MM.1S (cell line): ENCODE measurements around the gene ARMC10.

Source experiments
- DNase-seq: peaks from one replicate; pipeline ENCODE4 v3.0.0-alpha.2; 2015
- H2AFZ ChIP-seq: fragments of 300-600 bp; sonication (generic); 2 replicates; pipeline ENCODE4 v1.6.0; 2016; ENCODE audit warnings: antibody characterized with exemption, low read length
- H3F3A ChIP-seq: fragments of 300-600 bp; sonication (generic); 2 replicates; pipeline ENCODE4 v1.6.1; 2016; ENCODE audit warnings: mild to moderate bottlenecking, antibody characterized with exemption, low read length, moderate library complexity, mixed read lengths; ENCODE audit not compliant: insufficient read depth
- H3K27ac ChIP-seq: fragments of 300-600 bp; sonication (generic); 2 replicates; pipeline ENCODE4 v1.5.1; 2016; ENCODE audit warnings: mild to moderate bottlenecking, low read length
- H3K27me3 ChIP-seq: fragments of 300-600 bp; sonication (generic); replicated peaks from 2 replicates; pipeline ENCODE4 v1.6.0; 2016; ENCODE audit warnings: low read length; ENCODE audit not compliant: insufficient read depth
- H3K36me3 ChIP-seq: fragments of 300-600 bp; sonication (generic); replicated peaks from 2 replicates; pipeline ENCODE4 v1.6.1; 2016; ENCODE audit warnings: mild to moderate bottlenecking, low read length, mixed read lengths; ENCODE audit not compliant: insufficient read depth
- H3K4me1 ChIP-seq: fragments of 300-600 bp; sonication (generic); 2 replicates; pipeline ENCODE4 v1.6.1; 2016; ENCODE audit warnings: low read length, mixed read lengths
- H3K4me2 ChIP-seq: fragments of 300-600 bp; sonication (generic); 2 replicates; pipeline ENCODE4 v1.6.0; 2016; ENCODE audit warnings: low read depth, low read length
- H3K4me3 ChIP-seq: fragments of 300-600 bp; sonication (generic); 2 replicates; pipeline ENCODE4 v1.5.1; 2016; ENCODE audit warnings: low read length, mixed read lengths
- H3K79me2 ChIP-seq: fragments of 300-600 bp; sonication (generic); 2 replicates; pipeline ENCODE4 v1.6.1; 2016; ENCODE audit warnings: mixed run types, low read length, mixed read lengths
- H3K9ac ChIP-seq: fragments of 300-600 bp; sonication (generic); 2 replicates; pipeline ENCODE4 v1.6.1; 2016; ENCODE audit warnings: low read length, mixed read lengths
- H3K9me2 ChIP-seq: fragments of 300-600 bp; sonication (generic); replicated peaks from 2 replicates; pipeline ENCODE4 v1.6.1; 2016; ENCODE audit warnings: mild to moderate bottlenecking, low read length, mixed read lengths; ENCODE audit not compliant: insufficient read depth
- H3K9me3 ChIP-seq: fragments of 300-600 bp; sonication (generic); replicated peaks from 2 replicates; pipeline ENCODE4 v1.6.1; 2016; ENCODE audit warnings: mild to moderate bottlenecking, low read length, mixed read lengths; ENCODE audit not compliant: insufficient read depth
- H4K20me1 ChIP-seq: fragments of 300-600 bp; sonication (generic); 2 replicates; pipeline ENCODE4 v1.6.1; 2016; ENCODE audit warnings: mild to moderate bottlenecking, low read length, moderate library complexity, mixed read lengths; ENCODE audit not compliant: insufficient read depth
- CTCF ChIP-seq: fragments of 300-600 bp; sonication (generic); IDR thresholded peaks from 2 replicates; pipeline ENCODE4 v1.5.1; 2016; ENCODE audit warnings: antibody characterized with exemption, low read length, mixed read lengths
- EZH2 ChIP-seq: fragments of 300-600 bp; sonication (generic); optimal IDR thresholded peaks from 2 replicates; pipeline ENCODE3; 2017; ENCODE audit warnings: low read depth, mild to moderate bottlenecking, antibody characterized with exemption, low read length, mixed read lengths
- EZH2phosphoT487 ChIP-seq: fragments of 300-600 bp; sonication (generic); IDR thresholded peaks from 2 replicates; pipeline ENCODE4 v1.6.1; 2018; ENCODE audit warnings: antibody characterized with exemption, low read length

The ARMC10 gene

GRCh38 chr7:103063895-103064294 is 11.0 kb upstream of the ARMC10 start:
- Histone ChIP-seq H3F3A (no peaks in the 10 kb centered on the region), H3K9ac (no peak overlapping the region), H4K20me1 (no peaks in the 10 kb centered on the region), H2AFZ (no peak overlapping the region), H3K9me2 (no peaks in the 10 kb centered on the region), H3K27ac (no peak overlapping the region), H3K79me2 (no peaks in the 10 kb centered on the region), H3K27me3 (no peaks in the 10 kb centered on the region), H3K4me2 (no peak overlapping the region), H3K9me3 (no peaks in the 10 kb centered on the region), H3K4me3 (no peak overlapping the region), H3K36me3 (no peaks in the 10 kb centered on the region), H3K4me1 (no peaks in the 10 kb centered on the region)
- TF ChIP-seq CTCF (no peak), EZH2phosphoT487 (no peak), EZH2 (no peak)
- no peak for DNase-seq

GRCh38 chr7:103065667-103066066 is 9.3 kb upstream of the ARMC10 start:
- Histone ChIP-seq H3K79me2 (no peaks in the 10 kb centered on the region), H2AFZ (no peak overlapping the region), H4K20me1 (no peaks in the 10 kb centered on the region), H3K9me2 (no peaks in the 10 kb centered on the region), H3K27ac (no peak overlapping the region), H3K4me1 (no peaks in the 10 kb centered on the region), H3F3A (no peaks in the 10 kb centered on the region), H3K9me3 (no peaks in the 10 kb centered on the region), H3K9ac (no peak overlapping the region), H3K4me3 (no peak overlapping the region), H3K27me3 (no peaks in the 10 kb centered on the region), H3K36me3 (no peaks in the 10 kb centered on the region), H3K4me2 (no peak overlapping the region)
- peak; percentile 42 for DNase-seq
- TF ChIP-seq CTCF: peak; percentile 64
- TF ChIP-seq EZH2phosphoT487: no peak
- no peak for TF ChIP-seq EZH2

GRCh38 chr7:103068414-103069403 is 6.2 kb upstream of the ARMC10 start:
- H3K79me2 ChIP-seq: no peaks in the 10 kb centered on the region
- H3K9ac ChIP-seq: no peak overlapping the region
- H3K4me2 ChIP-seq: no peak overlapping the region
- DNase-seq: no peak
- no peak overlapping the region for H3K4me3 ChIP-seq
- no peak overlapping the region for H2AFZ ChIP-seq
- H3K27me3 ChIP-seq: no peaks in the 10 kb centered on the region
- no peak overlapping the region for H3K27ac ChIP-seq
- no peaks in the 10 kb centered on the region for H3K36me3 ChIP-seq
- TF ChIP-seq CTCF (no peak), EZH2 (no peak), EZH2phosphoT487 (no peak)
- H3K9me3 ChIP-seq: no peaks in the 10 kb centered on the region
- H4K20me1 ChIP-seq: no peaks in the 10 kb centered on the region
- no peaks in the 10 kb centered on the region for H3F3A ChIP-seq
- peaks cover 1% of the 10 kb centered on the region for H3K4me1 ChIP-seq
- H3K9me2 ChIP-seq: no peaks in the 10 kb centered on the region
